ENCODE data around the gene PDIA6. TPM values are rescaled to one million over a fixed set of nuclear protein-coding genes. Genes with fewer than 3 reads are reported as not detected.
A peak's percentile ranks its signal among the peaks of the same experiment; 100 is the strongest.

Gene PDIA6
- total RNA-seq, 1 experiment from 2014 or later, result 254 TPM

DNA sequence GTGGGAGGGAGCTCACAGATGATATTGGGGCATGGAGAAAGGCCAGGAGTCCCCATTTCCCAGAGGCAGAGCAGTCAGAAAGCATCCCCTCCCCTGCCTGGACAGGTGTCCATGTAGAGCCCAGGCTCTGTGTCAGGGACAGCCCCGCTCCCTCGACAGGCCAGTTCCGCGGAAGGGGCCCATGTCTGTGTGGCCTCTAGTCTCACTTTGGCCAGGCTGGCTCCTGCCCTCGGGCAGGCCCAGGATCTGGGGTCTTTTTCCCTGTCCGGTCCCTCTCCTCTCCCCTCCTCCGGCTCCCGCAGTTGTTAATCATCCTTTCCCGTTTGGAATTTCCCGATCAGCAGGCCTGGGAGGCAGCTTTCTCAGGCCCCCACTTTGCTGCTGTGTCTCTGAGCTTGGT, 20.4 kb upstream of the PDIA6 start:
- Mint-ChIP-seq H3K4me3 (ENCODE audit: unreplicated experiment) (no peak overlapping the region), H3K9me3 (ENCODE audit: unreplicated experiment) (no peaks in the 10 kb centered on the region), H3K27me3 (ENCODE audit: insufficient read depth, unreplicated experiment) (peaks cover 52% of the 10 kb centered on the region), H3K36me3 (ENCODE audit: insufficient read depth, unreplicated experiment) (no peaks in the 10 kb centered on the region), H3K4me1 (ENCODE audit: insufficient read depth, unreplicated experiment) (no peaks in the 10 kb centered on the region), H3K27ac (ENCODE audit: low read depth, unreplicated experiment) (no peak overlapping the region)
- intact Hi-C loops (cut with micrococcal nuclease), result loop anchor here (2.0 to 10.0 kb wide), 4 partner anchors 68 to 749 kb away; partner anchors contain the start of gene E2F6
- BruUV-seq (replicated peaks), result no TSS peak
- ChIA-PET CTCF (interaction anchor here (0.5 to 11.1 kb wide), 43 partner anchors 10 to 926 kb away, joined by 3 to 189 read pairs (median 4); a partner anchor contains a TSS), POLR2A (no interaction called here)
- TF ChIP-seq, protein P1, sequence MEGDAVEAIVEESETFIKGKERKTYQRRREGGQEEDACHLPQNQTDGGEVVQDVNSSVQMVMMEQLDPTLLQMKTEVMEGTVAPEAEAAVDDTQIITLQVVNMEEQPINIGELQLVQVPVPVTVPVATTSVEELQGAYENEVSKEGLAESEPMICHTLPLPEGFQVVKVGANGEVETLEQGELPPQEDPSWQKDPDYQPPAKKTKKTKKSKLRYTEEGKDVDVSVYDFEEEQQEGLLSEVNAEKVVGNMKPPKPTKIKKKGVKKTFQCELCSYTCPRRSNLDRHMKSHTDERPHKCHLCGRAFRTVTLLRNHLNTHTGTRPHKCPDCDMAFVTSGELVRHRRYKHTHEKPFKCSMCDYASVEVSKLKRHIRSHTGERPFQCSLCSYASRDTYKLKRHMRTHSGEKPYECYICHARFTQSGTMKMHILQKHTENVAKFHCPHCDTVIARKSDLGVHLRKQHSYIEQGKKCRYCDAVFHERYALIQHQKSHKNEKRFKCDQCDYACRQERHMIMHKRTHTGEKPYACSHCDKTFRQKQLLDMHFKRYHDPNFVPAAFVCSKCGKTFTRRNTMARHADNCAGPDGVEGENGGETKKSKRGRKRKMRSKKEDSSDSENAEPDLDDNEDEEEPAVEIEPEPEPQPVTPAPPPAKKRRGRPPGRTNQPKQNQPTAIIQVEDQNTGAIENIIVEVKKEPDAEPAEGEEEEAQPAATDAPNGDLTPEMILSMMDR (IDR thresholded peaks at IDR 0.05; ENCODE audit: unreplicated experiment), result no peak
- DNase-seq (ENCODE audit: unreplicated experiment), result no peak

DNA sequence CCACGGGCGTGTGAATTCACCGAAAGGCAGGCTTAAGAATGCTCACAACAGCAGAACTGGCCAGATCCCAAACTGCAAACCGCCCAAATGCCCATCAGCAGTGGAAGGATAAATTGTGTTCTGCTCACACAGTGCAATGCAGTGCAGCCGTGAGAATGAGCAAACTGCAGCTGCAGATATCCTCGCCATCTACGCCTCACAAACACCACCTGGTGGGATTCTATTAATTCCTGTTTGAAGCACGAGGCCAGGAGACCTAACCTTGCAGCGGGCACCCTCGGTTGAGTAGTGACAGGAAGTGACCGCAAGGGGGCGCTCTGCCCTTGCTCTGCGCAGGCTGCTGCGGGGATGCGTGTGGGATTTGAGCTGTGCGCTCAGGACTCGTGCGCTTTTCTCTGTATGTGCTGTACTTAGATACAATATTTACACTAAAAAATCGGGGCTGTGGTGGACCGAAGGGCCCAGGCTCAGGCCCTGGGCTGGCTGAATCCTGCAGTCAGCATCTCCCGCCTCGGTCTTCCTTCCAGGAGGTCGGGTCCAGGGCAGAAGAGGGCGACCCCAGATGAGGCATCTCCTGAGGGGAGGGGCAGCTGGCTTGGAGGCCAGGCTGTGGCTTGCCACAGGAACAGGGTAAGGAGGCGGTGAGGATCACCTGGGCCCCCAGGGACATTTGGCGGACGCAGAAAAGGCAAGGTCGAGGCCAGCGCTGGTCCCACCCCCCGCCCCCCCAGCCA, 19.8 kb upstream of the PDIA6 start:
- no peaks in the 10 kb centered on the region for H3K4me1 Mint-ChIP-seq (ENCODE audit: insufficient read depth, unreplicated experiment)
- BruUV-seq (replicated peaks), result no TSS peak
- H3K9me3 Mint-ChIP-seq (ENCODE audit: unreplicated experiment), result no peaks in the 10 kb centered on the region
- H3K27me3 Mint-ChIP-seq (ENCODE audit: insufficient read depth, unreplicated experiment), result peaks cover 45% of the 10 kb centered on the region
- H3K27ac Mint-ChIP-seq (ENCODE audit: low read depth, unreplicated experiment), result no peak overlapping the region
- CTCF ChIA-PET, result interaction anchor here (0.6 to 11.1 kb wide), 47 partner anchors 9 to 1211 kb away, joined by 3 to 189 read pairs (median 4); a partner anchor contains a TSS
- TF ChIP-seq, protein P1 (IDR thresholded peaks at IDR 0.05; ENCODE audit: unreplicated experiment), result peak; percentile 97
- POLR2A ChIA-PET, result no interaction called here
- H3K36me3 Mint-ChIP-seq (ENCODE audit: insufficient read depth, unreplicated experiment), result no peaks in the 10 kb centered on the region
- DNase-seq (ENCODE audit: unreplicated experiment), result peak; percentile 76
- intact Hi-C loops (cut with micrococcal nuclease), result loop anchor here (1.0 to 10.0 kb wide), 6 partner anchors 68 to 750 kb away; partner anchors contain the start of gene E2F6
- H3K4me3 Mint-ChIP-seq (ENCODE audit: unreplicated experiment), result no peak overlapping the region

DNA sequence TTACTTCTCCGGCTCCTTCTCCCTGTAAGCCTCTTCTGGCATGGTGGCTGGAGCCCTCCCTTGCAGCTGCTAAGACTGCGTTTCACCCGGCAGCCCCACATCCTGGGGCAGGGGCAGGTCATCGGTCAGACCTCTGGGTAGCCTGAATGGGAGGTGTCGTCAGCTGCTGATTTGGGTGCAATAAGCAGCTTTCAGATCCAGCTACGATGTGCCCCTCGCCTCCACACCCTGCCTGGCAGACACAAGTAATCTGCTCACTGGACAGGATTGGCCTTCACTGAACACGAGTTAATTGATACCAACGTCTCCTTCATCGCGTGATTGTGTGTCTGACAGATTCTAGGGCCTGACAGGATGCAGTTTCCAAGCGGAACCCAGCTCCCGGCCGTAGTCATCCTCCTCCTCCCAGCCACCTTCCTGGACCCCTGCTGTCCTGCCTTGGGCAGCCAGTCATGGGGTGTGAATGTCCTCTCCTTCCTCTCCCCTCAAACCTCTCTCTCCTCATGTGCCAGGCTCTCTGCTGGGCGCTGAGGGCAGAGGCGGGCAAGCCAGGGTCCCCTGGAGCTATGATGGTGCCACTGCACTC, 18.9 kb upstream of the PDIA6 start:
- CTCF ChIA-PET, result interaction anchor here (0.6 to 11.1 kb wide), 25 partner anchors 8 to 1212 kb away, joined by 3 to 189 read pairs (median 5); a partner anchor contains a TSS
- no TSS peak for BruUV-seq (replicated peaks)
- POLR2A ChIA-PET, result no interaction called here
- Mint-ChIP-seq H3K9me3 (ENCODE audit: unreplicated experiment) (no peaks in the 10 kb centered on the region), H3K27ac (ENCODE audit: low read depth, unreplicated experiment) (no peak overlapping the region), H3K36me3 (ENCODE audit: insufficient read depth, unreplicated experiment) (no peaks in the 10 kb centered on the region), H3K4me1 (ENCODE audit: insufficient read depth, unreplicated experiment) (no peaks in the 10 kb centered on the region), H3K27me3 (ENCODE audit: insufficient read depth, unreplicated experiment) (peaks cover 44% of the 10 kb centered on the region), H3K4me3 (ENCODE audit: unreplicated experiment) (no peak overlapping the region)
- DNase-seq (ENCODE audit: unreplicated experiment), result no peak
- intact Hi-C loops (cut with micrococcal nuclease), result loop anchor here (5.0 to 10.0 kb wide), 3 partner anchors 203 to 751 kb away; partner anchors contain the start of gene E2F6
- TF ChIP-seq, protein P1 (IDR thresholded peaks at IDR 0.05; ENCODE audit: unreplicated experiment), result no peak

All from MCF 10A (cell line).